ENCODE results near the gene ZSCAN5A. TPM values are rescaled to one million over a fixed set of nuclear protein-coding genes. Genes with fewer than 3 reads are reported as not detected.

ZSCAN5A gene
- total RNA-seq, 1 donor from 2014 or later = 6.6 TPM

DNA sequence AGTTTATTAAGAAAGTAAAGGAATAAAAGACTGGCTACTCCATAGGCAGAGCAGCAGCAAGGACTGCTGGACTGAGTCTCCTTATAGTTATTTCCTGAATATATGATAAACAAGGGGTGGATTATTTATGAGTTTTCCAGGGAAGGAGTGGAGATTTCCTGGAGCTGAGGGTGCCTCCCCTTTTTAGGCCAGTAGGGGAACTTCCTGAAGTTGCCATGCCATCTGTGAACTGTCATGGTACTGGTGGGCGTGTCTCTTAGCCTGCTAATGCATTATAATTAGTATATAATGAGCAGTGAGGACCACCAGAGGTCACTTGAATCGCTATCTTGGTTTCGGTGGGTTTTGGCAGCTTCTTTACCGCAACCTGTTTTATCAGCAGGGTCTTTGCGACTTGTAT, 13.5 kb downstream of the ZSCAN5A start:
- Histone ChIP-seq H3K9ac (ENCODE audit: low read length) (no peak overlapping the region), H3K4me2 (ENCODE audit: low read length) (no peak overlapping the region), H3K27ac (ENCODE audit: low read depth, low read length) (no peak overlapping the region), H2AFZ (ENCODE audit: low read depth, low read length) (no peak overlapping the region), H3K4me3 (ENCODE audit: insufficient read depth, low read depth, low read length) (no peak overlapping the region), H3K27me3 (ENCODE audit: insufficient read depth, low read length) (no peaks in the 10 kb centered on the region), H3K36me3 (ENCODE audit: insufficient read depth, low read length) (no peaks in the 10 kb centered on the region), H3K9me3 (ENCODE audit: insufficient read depth, low read depth, low read length) (no peaks in the 10 kb centered on the region), H3K4me1 (ENCODE audit: insufficient read depth, low read length) (no peaks in the 10 kb centered on the region), H3K79me2 (ENCODE audit: insufficient read depth, low read length) (no peaks in the 10 kb centered on the region), H4K20me1 (ENCODE audit: insufficient read depth, low read length) (no peaks in the 10 kb centered on the region)
- H3K4me1 Mint-ChIP-seq (ENCODE audit: low read depth, unreplicated experiment) = no peaks in the 10 kb centered on the region
- FAIRE-seq = no peak
- H3K9me3 Mint-ChIP-seq (ENCODE audit: unreplicated experiment) = peaks cover 7% of the 10 kb centered on the region
- peaks cover 31% of the 10 kb centered on the region for H3K36me3 Mint-ChIP-seq (ENCODE audit: low read depth, unreplicated experiment)
- DNase-seq (ENCODE audit: low read depth) = no peak
- H3K4me3 Mint-ChIP-seq (ENCODE audit: unreplicated experiment) = no peak overlapping the region
- TF ChIP-seq, protein P1, sequence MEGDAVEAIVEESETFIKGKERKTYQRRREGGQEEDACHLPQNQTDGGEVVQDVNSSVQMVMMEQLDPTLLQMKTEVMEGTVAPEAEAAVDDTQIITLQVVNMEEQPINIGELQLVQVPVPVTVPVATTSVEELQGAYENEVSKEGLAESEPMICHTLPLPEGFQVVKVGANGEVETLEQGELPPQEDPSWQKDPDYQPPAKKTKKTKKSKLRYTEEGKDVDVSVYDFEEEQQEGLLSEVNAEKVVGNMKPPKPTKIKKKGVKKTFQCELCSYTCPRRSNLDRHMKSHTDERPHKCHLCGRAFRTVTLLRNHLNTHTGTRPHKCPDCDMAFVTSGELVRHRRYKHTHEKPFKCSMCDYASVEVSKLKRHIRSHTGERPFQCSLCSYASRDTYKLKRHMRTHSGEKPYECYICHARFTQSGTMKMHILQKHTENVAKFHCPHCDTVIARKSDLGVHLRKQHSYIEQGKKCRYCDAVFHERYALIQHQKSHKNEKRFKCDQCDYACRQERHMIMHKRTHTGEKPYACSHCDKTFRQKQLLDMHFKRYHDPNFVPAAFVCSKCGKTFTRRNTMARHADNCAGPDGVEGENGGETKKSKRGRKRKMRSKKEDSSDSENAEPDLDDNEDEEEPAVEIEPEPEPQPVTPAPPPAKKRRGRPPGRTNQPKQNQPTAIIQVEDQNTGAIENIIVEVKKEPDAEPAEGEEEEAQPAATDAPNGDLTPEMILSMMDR (IDR thresholded peaks at IDR 0.05; ENCODE audit: insufficient read depth, low read depth, low read length) = no peak
- TF ChIP-seq EZH2 (IDR thresholded peaks at IDR 0.05; ENCODE audit: insufficient read depth, low read length) = no peak
- no peaks in the 10 kb centered on the region for H3K27me3 Mint-ChIP-seq (ENCODE audit: low read depth, unreplicated experiment)
- H3K27ac Mint-ChIP-seq (ENCODE audit: unreplicated experiment) = no peak overlapping the region

DNA sequence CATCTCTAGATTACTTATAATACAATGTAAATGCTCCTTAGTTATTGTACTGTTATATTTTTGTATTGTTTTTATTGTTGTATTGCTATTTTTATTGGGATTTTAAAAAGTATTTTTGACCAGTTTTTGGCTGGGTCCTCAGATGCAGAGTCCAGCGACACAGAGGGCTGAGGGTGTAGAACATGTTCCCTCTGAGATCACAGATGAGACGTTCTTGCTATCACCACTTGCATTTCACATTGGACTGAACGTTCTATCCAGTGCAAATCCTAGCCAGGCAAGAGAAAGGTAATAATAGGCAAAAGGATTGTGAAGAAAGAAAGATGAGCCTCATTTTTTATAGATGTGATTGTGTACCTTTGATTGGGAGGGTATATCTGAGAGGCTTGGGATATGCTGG, 15.0 kb downstream of the ZSCAN5A start:
- Histone ChIP-seq H3K9me3 (ENCODE audit: insufficient read depth, low read depth, low read length) (no peaks in the 10 kb centered on the region), H4K20me1 (ENCODE audit: insufficient read depth, low read length) (no peaks in the 10 kb centered on the region), H3K4me2 (ENCODE audit: low read length) (no peak overlapping the region), H3K27ac (ENCODE audit: low read depth, low read length) (no peak overlapping the region), H3K4me3 (ENCODE audit: insufficient read depth, low read depth, low read length) (no peak overlapping the region), H3K36me3 (ENCODE audit: insufficient read depth, low read length) (no peaks in the 10 kb centered on the region), H2AFZ (ENCODE audit: low read depth, low read length) (no peak overlapping the region), H3K27me3 (ENCODE audit: insufficient read depth, low read length) (no peaks in the 10 kb centered on the region), H3K79me2 (ENCODE audit: insufficient read depth, low read length) (no peaks in the 10 kb centered on the region), H3K4me1 (ENCODE audit: insufficient read depth, low read length) (peaks cover 3% of the 10 kb centered on the region), H3K9ac (ENCODE audit: low read length) (no peak overlapping the region)
- H3K27me3 Mint-ChIP-seq (ENCODE audit: low read depth, unreplicated experiment) = no peaks in the 10 kb centered on the region
- H3K4me1 Mint-ChIP-seq (ENCODE audit: low read depth, unreplicated experiment) = peaks cover 3% of the 10 kb centered on the region
- peaks cover 32% of the 10 kb centered on the region for H3K36me3 Mint-ChIP-seq (ENCODE audit: low read depth, unreplicated experiment)
- FAIRE-seq (no peak), DNase-seq (ENCODE audit: low read depth) (no peak)
- TF ChIP-seq EZH2 (IDR thresholded peaks at IDR 0.05; ENCODE audit: insufficient read depth, low read length) = no peak
- TF ChIP-seq, protein P1 (IDR thresholded peaks at IDR 0.05; ENCODE audit: insufficient read depth, low read depth, low read length) = no peak
- H3K9me3 Mint-ChIP-seq (ENCODE audit: unreplicated experiment) = peaks cover 7% of the 10 kb centered on the region
- no peak overlapping the region for H3K27ac Mint-ChIP-seq (ENCODE audit: unreplicated experiment)
- no peak overlapping the region for H3K4me3 Mint-ChIP-seq (ENCODE audit: unreplicated experiment)

DNA sequence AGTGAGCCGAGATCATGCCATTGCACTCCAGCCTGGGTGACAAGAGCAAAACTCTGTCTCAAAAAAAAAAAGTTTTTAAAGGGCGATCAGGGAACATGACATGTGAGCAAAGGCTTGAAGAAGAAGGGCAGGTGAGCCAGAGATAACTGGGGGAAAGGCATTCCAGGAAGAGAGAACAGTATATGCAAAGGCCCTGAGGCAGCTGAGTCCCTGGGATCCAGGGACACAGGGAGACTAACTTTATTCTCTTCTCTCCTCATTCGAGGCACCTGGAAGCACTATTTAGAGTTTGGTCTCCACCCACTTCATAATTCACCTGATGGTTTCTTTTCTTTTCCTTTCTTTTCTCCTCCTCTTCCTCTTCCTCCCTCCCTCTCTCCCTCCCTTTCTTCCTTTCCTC, 17.6 kb downstream of the ZSCAN5A start:
- no peak overlapping the region for H2AFZ ChIP-seq (ENCODE audit: low read depth, low read length)
- TF ChIP-seq, protein P1 (IDR thresholded peaks at IDR 0.05; ENCODE audit: insufficient read depth, low read depth, low read length) = no peak
- no peak for TF ChIP-seq EZH2 (IDR thresholded peaks at IDR 0.05; ENCODE audit: insufficient read depth, low read length)
- H3K4me1 ChIP-seq (ENCODE audit: insufficient read depth, low read length) = peaks cover 9% of the 10 kb centered on the region
- no peaks in the 10 kb centered on the region for H3K36me3 ChIP-seq (ENCODE audit: insufficient read depth, low read length)
- peaks cover 30% of the 10 kb centered on the region for H3K36me3 Mint-ChIP-seq (ENCODE audit: low read depth, unreplicated experiment)
- H3K4me3 Mint-ChIP-seq (ENCODE audit: unreplicated experiment) = no peak overlapping the region
- no peaks in the 10 kb centered on the region for H3K79me2 ChIP-seq (ENCODE audit: insufficient read depth, low read length)
- H3K4me3 ChIP-seq (ENCODE audit: insufficient read depth, low read depth, low read length) = no peak overlapping the region
- H3K9ac ChIP-seq (ENCODE audit: low read length) = no peak overlapping the region
- no peaks in the 10 kb centered on the region for H4K20me1 ChIP-seq (ENCODE audit: insufficient read depth, low read length)
- H3K9me3 Mint-ChIP-seq (ENCODE audit: unreplicated experiment) = peaks cover 6% of the 10 kb centered on the region
- peaks cover 7% of the 10 kb centered on the region for H3K4me1 Mint-ChIP-seq (ENCODE audit: low read depth, unreplicated experiment)
- H3K27ac ChIP-seq (ENCODE audit: low read depth, low read length) = no peak overlapping the region
- FAIRE-seq = no peak
- H3K27ac Mint-ChIP-seq (ENCODE audit: unreplicated experiment) = no peak overlapping the region
- DNase-seq (ENCODE audit: low read depth) = no peak
- H3K4me2 ChIP-seq (ENCODE audit: low read length) = no peak overlapping the region
- no peaks in the 10 kb centered on the region for H3K9me3 ChIP-seq (ENCODE audit: insufficient read depth, low read depth, low read length)
- H3K27me3 ChIP-seq (ENCODE audit: insufficient read depth, low read length) = no peaks in the 10 kb centered on the region
- H3K27me3 Mint-ChIP-seq (ENCODE audit: low read depth, unreplicated experiment) = no peaks in the 10 kb centered on the region

Data from astrocyte (in vitro differentiated cells and primary cell).